Activated B cell treated with CpG ODN at 0.5 μM for 24 hours (primary cell): ENCODE data around the gene CTNND2. TPM values are rescaled to one million over a fixed set of nuclear protein-coding genes. Genes with fewer than 3 reads are reported as not detected.

Experiments
- ATAC-seq: fragments of 200-7000 bp; cut with Tn5 transposase; one replicate; pipeline ENCODE4 v1.10.0; 2021; ENCODE audit warnings: low read depth, mild to moderate bottlenecking, moderate library complexity
- CTCF ChIA-PET: fragments of 350-600 bp; sonication (Branson Sonifier 250); formaldehyde crosslinking; loops from one replicate; lab custom pipeline; 2021; ENCODE audit warnings: antibody characterized with exemption; lab: Charles Lee
- POLR2A ChIA-PET: fragments of 350-600 bp; sonication (Branson Sonifier 250); formaldehyde crosslinking; loops from one replicate; lab custom pipeline; 2021; ENCODE audit warnings: antibody characterized with exemption; lab: Charles Lee
- DNase-seq: peaks from one replicate; pipeline ENCODE4 v3.0.0; 2022
- H3K27ac Mint-ChIP-seq: one replicate; pipeline ENCODE4 v1.8.0; 2020; ENCODE audit warnings: mixed read lengths
- H3K27me3 Mint-ChIP-seq: one replicate; pipeline ENCODE4 v1.8.0; 2021; ENCODE audit warnings: mixed read lengths
- H3K36me3 Mint-ChIP-seq: one replicate; pipeline ENCODE4 v1.8.0; 2021; ENCODE audit warnings: low read depth, mixed read lengths
- H3K4me1 Mint-ChIP-seq: one replicate; pipeline ENCODE4 v1.8.0; 2021; ENCODE audit warnings: mixed read lengths
- H3K4me3 Mint-ChIP-seq: one replicate; pipeline ENCODE4 v1.8.0; 2020; ENCODE audit warnings: mild to moderate bottlenecking, mixed read lengths
- H3K9me3 Mint-ChIP-seq: one replicate; pipeline ENCODE4 v1.8.0; 2020; ENCODE audit warnings: mixed read lengths
- CTCF ChIP-seq: fragments of 200-600 bp; IDR thresholded peaks from one replicate; pipeline ENCODE4 v1.8.0; 2022; ENCODE audit warnings: antibody characterized with exemption, mild to moderate bottlenecking
- intact Hi-C: fragments of 100-400 bp; cut with micrococcal nuclease; formaldehyde crosslinking; loops from one replicate; pipeline ENCODE4 v1.15.1; 2024
- total RNA-seq: library from RNA; stranded (reverse); gene quantifications from 2 replicates; pipeline ENCODE4 v1.2.3, GENCODE V29; 2022

The CTNND2 gene
- total RNA-seq, 1 donor from 2014 or later: not detected

DNA sequence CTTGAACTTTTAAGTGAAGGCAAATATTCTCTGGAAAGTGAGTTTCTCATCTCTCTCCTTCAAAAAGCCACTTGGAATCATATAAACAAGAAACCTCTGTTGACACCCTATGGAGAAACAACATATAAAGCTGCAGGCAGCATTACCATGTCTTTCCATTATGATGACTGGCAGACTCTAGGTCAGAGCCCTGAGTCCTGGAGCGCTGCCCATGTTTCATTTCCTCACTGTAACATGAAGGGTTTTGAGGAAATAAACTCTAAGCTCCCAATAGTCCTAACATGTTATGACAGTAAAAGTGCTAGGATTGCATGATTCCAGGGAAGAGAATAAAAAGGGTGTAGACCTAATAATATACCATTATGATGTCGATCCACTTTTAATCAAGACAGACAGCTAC lies 220.6 kb downstream of the CTNND2 start:
- ChIA-PET CTCF (no interaction called here), POLR2A (no interaction called here)
- Mint-ChIP-seq H3K36me3 (no peaks in the 10 kb centered on the region), H3K27me3 (no peaks in the 10 kb centered on the region), H3K4me1 (no peaks in the 10 kb centered on the region), H3K9me3 (no peaks in the 10 kb centered on the region), H3K27ac (no peak overlapping the region), H3K4me3 (no peak overlapping the region)
- TF ChIP-seq CTCF: no peak
- intact Hi-C loops: no loop called here
- DNase-seq (no peak), ATAC-seq (no peak)

GRCh38 chr5:11681796-11682195 lies 222.4 kb downstream of the CTNND2 start:
- intact Hi-C loops: no loop called here
- DNase-seq (no peak), ATAC-seq (no peak)
- TF ChIP-seq CTCF: no peak
- POLR2A ChIA-PET: no interaction called here
- no peak overlapping the region for H3K4me3 Mint-ChIP-seq
- CTCF ChIA-PET: no interaction called here
- no peak overlapping the region for H3K27ac Mint-ChIP-seq
- no peaks in the 10 kb centered on the region for H3K4me1 Mint-ChIP-seq
- no peaks in the 10 kb centered on the region for H3K27me3 Mint-ChIP-seq
- H3K9me3 Mint-ChIP-seq: no peaks in the 10 kb centered on the region
- H3K36me3 Mint-ChIP-seq: no peaks in the 10 kb centered on the region

- TF ChIP-seq CTCF: no peak
- no peaks in the 10 kb centered on the region for H3K27me3 Mint-ChIP-seq
Measured at GRCh38 chr5:11679676-11680075, 224.6 kb downstream of the CTNND2 start.

DNA sequence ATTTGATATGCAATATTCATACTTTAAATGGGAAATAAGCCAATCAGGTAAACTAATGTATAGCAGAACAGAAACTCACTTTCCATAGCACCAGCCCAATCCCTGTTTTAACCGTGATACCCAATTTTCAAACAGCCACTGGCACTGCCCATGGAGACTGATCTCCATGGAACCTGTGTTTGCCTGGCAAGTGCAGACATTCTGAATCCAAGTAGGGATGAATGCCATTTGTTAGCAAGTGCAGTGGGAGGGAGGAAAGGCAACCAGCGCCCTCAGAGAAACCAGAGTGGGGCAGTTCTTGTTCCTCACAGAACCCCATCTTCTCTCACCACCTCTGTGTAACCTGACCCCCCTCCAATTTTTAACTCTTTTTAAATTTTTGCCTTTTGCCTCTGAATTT lies 229.1 kb downstream of the CTNND2 start:
- ChIA-PET CTCF (no interaction called here), POLR2A (no interaction called here)
- no peak for DNase-seq
- Mint-ChIP-seq H3K27ac (no peak overlapping the region), H3K36me3 (no peaks in the 10 kb centered on the region), H3K27me3 (no peaks in the 10 kb centered on the region), H3K4me1 (no peaks in the 10 kb centered on the region), H3K4me3 (no peak overlapping the region), H3K9me3 (peaks cover 3% of the 10 kb centered on the region)
- ATAC-seq: no peak
- no peak for TF ChIP-seq CTCF
- intact Hi-C loops: no loop called here

More at GRCh38 chr5:11679676-11680075, 224.6 kb downstream of the CTNND2 start:
- Mint-ChIP-seq H3K4me3 (no peak overlapping the region), H3K36me3 (no peaks in the 10 kb centered on the region), H3K4me1 (no peaks in the 10 kb centered on the region), H3K27ac (no peak overlapping the region), H3K9me3 (no peaks in the 10 kb centered on the region)
- CTCF ChIA-PET: no interaction called here
- intact Hi-C loops: no loop called here
- POLR2A ChIA-PET: no interaction called here
- DNase-seq (no peak), ATAC-seq (no peak)

DNA sequence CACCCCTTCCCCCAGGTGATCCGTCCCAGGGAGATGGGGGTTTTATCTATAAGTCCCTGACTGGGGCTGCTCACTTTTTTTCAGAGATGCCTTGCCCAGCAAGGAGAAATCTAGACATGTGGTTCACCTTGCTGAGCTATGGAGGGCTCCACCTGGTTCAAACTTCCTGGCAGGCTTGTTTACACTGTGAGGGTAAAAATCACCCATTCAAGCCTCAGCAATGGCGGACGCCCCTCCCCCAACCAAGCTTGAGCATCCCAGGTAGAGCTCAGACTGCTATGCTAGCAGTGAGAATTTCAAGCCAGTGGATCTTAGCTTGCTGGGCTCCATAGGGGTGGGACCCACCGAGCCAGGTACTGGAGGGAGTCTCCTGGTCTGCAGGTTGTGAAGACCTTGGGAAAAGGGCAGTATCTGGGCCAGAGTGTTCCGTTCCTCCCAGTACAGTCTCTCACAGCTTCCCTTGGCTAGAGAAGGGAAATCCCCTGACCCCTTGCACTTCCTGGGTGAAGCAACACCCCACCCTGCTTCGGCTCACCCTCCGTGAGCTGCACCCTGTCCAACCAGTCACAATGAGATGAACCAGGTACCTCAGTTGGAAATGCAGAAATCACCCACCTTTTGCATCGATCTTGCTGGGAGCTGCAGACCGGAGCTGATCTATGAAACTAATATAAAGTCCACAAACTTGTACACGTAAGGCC lies 231.7 kb downstream of the CTNND2 start:
- Mint-ChIP-seq H3K4me1 (no peaks in the 10 kb centered on the region), H3K4me3 (no peak overlapping the region), H3K36me3 (no peaks in the 10 kb centered on the region), H3K27ac (no peak overlapping the region), H3K27me3 (no peaks in the 10 kb centered on the region), H3K9me3 (peaks cover 11% of the 10 kb centered on the region)
- ChIA-PET POLR2A (no interaction called here), CTCF (no interaction called here)
- ATAC-seq: no peak
- intact Hi-C loops: no loop called here
- no peak for TF ChIP-seq CTCF
- DNase-seq: no peak
